Amniotic stem cell (primary cell): Measurements from ENCODE around the gene CFAP299.
"Not testable (repeated sequence)": the region's sequence is repeated elsewhere in the genome, so short reads cannot be mapped to it uniquely, and the experiment has no call there.

Experiments used
- DNase-seq: peaks from one replicate; lab custom pipeline; 2025; lab: John Stamatoyannopoulos, UW

The CFAP299 gene

GRCh38 chr4:80335554-80336358 lies at the start of gene CFAP299:
TSS of gene CFAP299 (plus strand) at chr4:80335730.
- DNase-seq: peak; percentile 78

GRCh38 chr4:80286451-80286850 lies 49.1 kb upstream of the CFAP299 start:
- DNase-seq: no peak

GRCh38 chr4:80290665-80291064 lies 44.9 kb upstream of the CFAP299 start:
- DNase-seq: not testable (repeated sequence)

- DNase-seq: no peak
Observed at GRCh38 chr4:80294206-80294605, 41.3 kb upstream of the CFAP299 start.

- no peak for DNase-seq
Observed at GRCh38 chr4:80295336-80295735, 40.2 kb upstream of the CFAP299 start.

GRCh38 chr4:80295826-80296225 lies 39.7 kb upstream of the CFAP299 start:
- DNase-seq: no peak

- no peak for DNase-seq
Observed at GRCh38 chr4:80301884-80302283, 33.6 kb upstream of the CFAP299 start.

- no peak for DNase-seq
Observed at GRCh38 chr4:80302616-80303223, 32.8 kb upstream of the CFAP299 start.

- no peak for DNase-seq
Observed at GRCh38 chr4:80305466-80305865, 30.1 kb upstream of the CFAP299 start.

GRCh38 chr4:80306260-80306659 lies 29.3 kb upstream of the CFAP299 start:
- no peak for DNase-seq

- DNase-seq: no peak
Observed at GRCh38 chr4:80307183-80307735, 28.3 kb upstream of the CFAP299 start.

- peak; percentile 38 for DNase-seq
Observed at GRCh38 chr4:80307774-80308465, 27.6 kb upstream of the CFAP299 start.

- no peak for DNase-seq
Observed at GRCh38 chr4:80308466-80308822, 27.1 kb upstream of the CFAP299 start.

- peak; percentile 64 for DNase-seq
Observed at GRCh38 chr4:80309294-80310004, 26.1 kb upstream of the CFAP299 start.

GRCh38 chr4:80311130-80311529 lies 24.4 kb upstream of the CFAP299 start:
- DNase-seq: no peak

- DNase-seq: no peak
Observed at GRCh38 chr4:80312124-80312523, 23.4 kb upstream of the CFAP299 start.

GRCh38 chr4:80313627-80314026 lies 21.9 kb upstream of the CFAP299 start:
- no peak for DNase-seq

GRCh38 chr4:80315848-80316247 lies 19.7 kb upstream of the CFAP299 start:
- not testable (repeated sequence) for DNase-seq

GRCh38 chr4:80321341-80321740 lies 14.2 kb upstream of the CFAP299 start:
- no peak for DNase-seq

- no peak for DNase-seq
Observed at GRCh38 chr4:80321776-80322175, 13.8 kb upstream of the CFAP299 start.

GRCh38 chr4:80322716-80323115 lies 12.8 kb upstream of the CFAP299 start:
- DNase-seq: no peak

GRCh38 chr4:80324171-80324570 lies 11.4 kb upstream of the CFAP299 start:
- DNase-seq: no peak
